ENCODE results near the gene RDH16.

RDH16 gene

GRCh38 chr12:56995930-56996496 is 38.6 kb upstream of the RDH16 start:
- in situ Hi-C loops (cut with MboI; ENCODE audit: low sequenced_read_pairs, unreplicated experiment): loop anchor here (25.0 kb wide), 1 partner anchor 159 kb away; no protein-coding TSS in a partner anchor
- no peak for DNase-seq (ENCODE audit: low spot score)

GRCh38 chr12:56995201-56995929 is 38.0 kb upstream of the RDH16 start:
- in situ Hi-C loops (cut with MboI; ENCODE audit: low sequenced_read_pairs, unreplicated experiment): loop anchor here (25.0 kb wide), 1 partner anchor 158 kb away; no protein-coding TSS in a partner anchor
- no peak for TF ChIP-seq CTCF (IDR thresholded peaks at IDR 0.05; ENCODE audit: borderline replicate concordance, control extremely low read depth, extremely low read depth, insufficient read depth, missing control alignments)

More at GRCh38 chr12:56995930-56996496, 38.6 kb upstream of the RDH16 start:
- TF ChIP-seq CTCF (IDR thresholded peaks at IDR 0.05; ENCODE audit: borderline replicate concordance, control extremely low read depth, extremely low read depth, insufficient read depth, missing control alignments): no peak

GRCh38 chr12:56994231-56994746 is 36.9 kb upstream of the RDH16 start:
- in situ Hi-C loops (cut with MboI; ENCODE audit: low sequenced_read_pairs, unreplicated experiment): loop anchor here (25.0 kb wide), 1 partner anchor 157 kb away; no protein-coding TSS in a partner anchor

More at GRCh38 chr12:56995201-56995929, 38.0 kb upstream of the RDH16 start:
- no peak for DNase-seq (ENCODE audit: low spot score)

GRCh38 chr12:56993346-56993745 is 35.9 kb upstream of the RDH16 start:
- no peak for DNase-seq (ENCODE audit: low spot score)
- no peak for TF ChIP-seq CTCF (IDR thresholded peaks at IDR 0.05; ENCODE audit: borderline replicate concordance, control extremely low read depth, extremely low read depth, insufficient read depth, missing control alignments)
- in situ Hi-C loops (cut with MboI; ENCODE audit: low sequenced_read_pairs, unreplicated experiment): loop anchor here (25.0 kb wide), 1 partner anchor 156 kb away; no protein-coding TSS in a partner anchor

More at GRCh38 chr12:56994231-56994746, 36.9 kb upstream of the RDH16 start:
- TF ChIP-seq CTCF (IDR thresholded peaks at IDR 0.05; ENCODE audit: borderline replicate concordance, control extremely low read depth, extremely low read depth, insufficient read depth, missing control alignments): no peak
- DNase-seq (ENCODE audit: low spot score): no peak

- in situ Hi-C loops (cut with MboI; ENCODE audit: low sequenced_read_pairs, unreplicated experiment): loop anchor here (25.0 kb wide), 1 partner anchor 154 kb away; no protein-coding TSS in a partner anchor
- DNase-seq (ENCODE audit: low spot score): no peak
- TF ChIP-seq CTCF (IDR thresholded peaks at IDR 0.05; ENCODE audit: borderline replicate concordance, control extremely low read depth, extremely low read depth, insufficient read depth, missing control alignments): no peak
These were observed 34.2 kb upstream of the RDH16 start for GRCh38 chr12:56991319-56992246.

All from GM13976 (cell line).